PC-3 (cell line): Measurements from ENCODE around the gene PPIA. TPM values are rescaled to one million over a fixed set of nuclear protein-coding genes. Genes with fewer than 3 reads are reported as not detected.

Experiments
- ATAC-seq: fragments of 200-7000 bp; cut with Tn5 transposase; 2 replicates; pipeline ENCODE4 v1.9.1; 2020; ENCODE audit warnings: mild to moderate bottlenecking, moderate library complexity
- BruUV-seq: library from RNA; stranded (reverse); fragments of 400-500 nt; replicated peaks from 2 replicates; lab custom pipeline; 2021; lab: Mats Ljungman, UMichigan
- CTCF ChIA-PET: fragments of 300-600 bp; sonication (Branson Sonifier 250); formaldehyde crosslinking; loops from one replicate; lab custom pipeline; 2022; ENCODE audit warnings: antibody characterized with exemption; lab: Charles Lee
- POLR2A ChIA-PET: fragments of 300-600 bp; sonication (Branson Sonifier 250); formaldehyde crosslinking; loops from one replicate; lab custom pipeline; 2022; ENCODE audit warnings: antibody characterized with exemption; ENCODE audit not compliant: unreplicated experiment; lab: Charles Lee
- DNase-seq: peaks from one replicate; pipeline ENCODE4 v3.0.0-alpha.2; 2015
- H2AFZ ChIP-seq: fragments of 300-600 bp; sonication (generic); 2 replicates; pipeline ENCODE4 v1.6.0; 2016; ENCODE audit warnings: antibody characterized with exemption, low read length
- H3F3A ChIP-seq: fragments of 300-600 bp; sonication (generic); one replicate; pipeline ENCODE4 v1.6.0; 2017; ENCODE audit warnings: antibody characterized with exemption, low read length, control low read depth, mild to moderate bottlenecking; ENCODE audit not compliant: unreplicated experiment
- H3K27ac ChIP-seq: fragments of 300-600 bp; sonication (generic); 2 replicates; pipeline ENCODE4 v1.5.1; 2016; ENCODE audit warnings: mild to moderate bottlenecking, low read length
- H3K27me3 ChIP-seq: fragments of 300-600 bp; sonication (generic); 2 replicates; pipeline ENCODE4 v1.6.1; 2016; ENCODE audit warnings: low read length, mixed read lengths
- H3K36me3 ChIP-seq: fragments of 300-600 bp; sonication (generic); 2 replicates; pipeline ENCODE4 v1.6.1; 2016; ENCODE audit warnings: low read depth, mixed run types, low read length, mixed read lengths
- H3K4me1 ChIP-seq: fragments of 300-600 bp; sonication (generic); 2 replicates; pipeline ENCODE4 v1.5.1; 2016; ENCODE audit warnings: low read length; ENCODE audit not compliant: insufficient read depth
- H3K4me2 ChIP-seq: fragments of 300-600 bp; sonication (generic); 2 replicates; pipeline ENCODE4 v1.6.0; 2016; ENCODE audit warnings: low read length
- H3K4me3 ChIP-seq: fragments of 300-600 bp; sonication (generic); 2 replicates; pipeline ENCODE4 v1.5.1; 2016; ENCODE audit warnings: mild to moderate bottlenecking, low read length, mixed read lengths
- H3K79me2 ChIP-seq: fragments of 300-600 bp; sonication (generic); 2 replicates; pipeline ENCODE4 v1.6.1; 2017; ENCODE audit warnings: low read length, mixed read lengths
- H3K9ac ChIP-seq: fragments of 300-600 bp; sonication (generic); 2 replicates; pipeline ENCODE4 v1.6.0; 2016; ENCODE audit warnings: mild to moderate bottlenecking, low read length
- H3K9me2 ChIP-seq: fragments of 300-600 bp; sonication (generic); replicated peaks from 2 replicates; pipeline ENCODE4 v1.6.1; 2016; ENCODE audit warnings: mixed run types, low read length, mixed read lengths
- H3K9me3 ChIP-seq: fragments of 300-600 bp; sonication (generic); 2 replicates; pipeline ENCODE4 v1.6.1; 2016; ENCODE audit warnings: low read length, mixed read lengths
- H4K20me1 ChIP-seq: fragments of 300-600 bp; sonication (generic); 2 replicates; pipeline ENCODE4 v1.6.1; 2016; ENCODE audit warnings: low read length, mixed read lengths
- EZH2 ChIP-seq: fragments of 300-600 bp; sonication (generic); IDR thresholded peaks from one replicate; pipeline ENCODE4 v1.6.1; 2017; ENCODE audit warnings: antibody characterized with exemption, mild to moderate bottlenecking, low read length; ENCODE audit not compliant: unreplicated experiment
- EZH2phosphoT487 ChIP-seq: fragments of 300-600 bp; sonication (generic); IDR thresholded peaks from 2 replicates; pipeline ENCODE4 v1.6.1; 2018; ENCODE audit warnings: mild to moderate bottlenecking, antibody characterized with exemption, low read length, borderline replicate concordance
- intact Hi-C: fragments of 100-400 bp; cut with micrococcal nuclease; formaldehyde crosslinking; loops from 2 replicates; pipeline ENCODE4 v1.9.0; 2023
- total RNA-seq: library from RNA; depleted of rRNA; stranded (reverse); fragments of >200 nt; gene quantifications from 2 replicates; pipeline ENCODE4 v1.2.3, GENCODE V29; 2014
- TF ChIP-seq, protein P1 (sequence below): fragments of 300-600 bp; sonication (generic); conservative IDR thresholded peaks from 2 replicates; pipeline ENCODE4 v1.5.1; 2017; ENCODE audit warnings: antibody characterized with exemption, low read depth, mild to moderate bottlenecking, low read length

PPIA gene
- total RNA-seq, 1 experiment from 2014 or later: 4,136 TPM

DNA sequence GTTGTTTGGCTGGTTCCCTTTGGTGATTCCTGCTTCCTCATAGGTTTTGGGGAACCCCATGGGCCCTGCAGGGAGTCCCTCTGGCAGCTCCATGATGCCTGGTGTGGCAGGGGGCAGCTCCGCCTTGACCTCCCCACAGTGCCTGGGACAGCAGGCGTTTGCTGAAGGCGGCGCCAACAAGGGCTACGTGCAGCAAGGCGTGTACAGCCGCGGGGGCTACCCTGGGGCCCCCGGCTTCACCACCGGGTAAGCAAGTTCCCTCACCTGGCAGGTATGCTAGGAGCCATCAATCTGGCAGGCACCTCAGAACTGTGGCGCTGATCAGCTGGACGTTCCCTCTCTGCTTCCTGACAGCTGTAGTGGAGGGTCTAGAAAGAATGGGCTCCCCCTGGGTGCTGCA lies 39.6 kb upstream of the PPIA start:
- Histone ChIP-seq H3F3A (no peaks in the 10 kb centered on the region), H3K9me3 (no peaks in the 10 kb centered on the region), H3K27ac (no peak overlapping the region), H3K9me2 (no peaks in the 10 kb centered on the region), H3K4me3 (no peak overlapping the region), H4K20me1 (no peaks in the 10 kb centered on the region; the same call in 1 of the 2 replicates), H3K36me3 (peaks cover 4% of the 10 kb centered on the region; the same call in 1 of the 2 replicates), H3K4me2 (no peak overlapping the region), H3K4me1 (no peaks in the 10 kb centered on the region), H3K27me3 (no peaks in the 10 kb centered on the region), H2AFZ (no peak overlapping the region), H3K79me2 (peaks cover 40% of the 10 kb centered on the region), H3K9ac (no peak overlapping the region)
- ChIA-PET POLR2A (interaction anchor here (0.6 kb wide), 1 partner anchor 24 kb away, joined by 3 read pairs; no protein-coding TSS in a partner anchor), CTCF (no interaction called here)
- DNase-seq: no peak
- BruUV-seq: no TSS peak
- no peak for ATAC-seq
- intact Hi-C loops: no loop called here
- TF ChIP-seq EZH2 (no peak), EZH2phosphoT487 (no peak)
- TF ChIP-seq, protein P1, sequence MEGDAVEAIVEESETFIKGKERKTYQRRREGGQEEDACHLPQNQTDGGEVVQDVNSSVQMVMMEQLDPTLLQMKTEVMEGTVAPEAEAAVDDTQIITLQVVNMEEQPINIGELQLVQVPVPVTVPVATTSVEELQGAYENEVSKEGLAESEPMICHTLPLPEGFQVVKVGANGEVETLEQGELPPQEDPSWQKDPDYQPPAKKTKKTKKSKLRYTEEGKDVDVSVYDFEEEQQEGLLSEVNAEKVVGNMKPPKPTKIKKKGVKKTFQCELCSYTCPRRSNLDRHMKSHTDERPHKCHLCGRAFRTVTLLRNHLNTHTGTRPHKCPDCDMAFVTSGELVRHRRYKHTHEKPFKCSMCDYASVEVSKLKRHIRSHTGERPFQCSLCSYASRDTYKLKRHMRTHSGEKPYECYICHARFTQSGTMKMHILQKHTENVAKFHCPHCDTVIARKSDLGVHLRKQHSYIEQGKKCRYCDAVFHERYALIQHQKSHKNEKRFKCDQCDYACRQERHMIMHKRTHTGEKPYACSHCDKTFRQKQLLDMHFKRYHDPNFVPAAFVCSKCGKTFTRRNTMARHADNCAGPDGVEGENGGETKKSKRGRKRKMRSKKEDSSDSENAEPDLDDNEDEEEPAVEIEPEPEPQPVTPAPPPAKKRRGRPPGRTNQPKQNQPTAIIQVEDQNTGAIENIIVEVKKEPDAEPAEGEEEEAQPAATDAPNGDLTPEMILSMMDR: no peak

DNA sequence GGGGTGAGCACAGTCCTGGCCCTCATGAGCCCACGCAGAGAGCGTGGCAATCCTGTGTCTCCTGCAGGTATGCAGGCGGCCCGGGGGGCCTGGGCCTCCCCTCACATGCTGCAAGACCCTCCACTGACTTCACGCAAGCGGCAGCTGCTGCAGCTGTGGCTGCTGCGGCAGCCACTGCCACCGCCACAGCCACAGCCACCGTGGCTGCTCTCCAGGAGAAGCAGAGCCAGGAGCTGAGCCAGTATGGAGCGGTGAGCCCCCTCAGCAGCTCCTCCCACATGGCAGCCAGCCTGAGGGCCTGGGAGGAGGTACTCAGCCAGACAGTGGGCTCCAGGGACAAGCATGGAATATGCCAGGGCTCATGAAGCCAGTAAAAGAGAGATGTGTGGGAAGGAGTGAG lies 39.2 kb upstream of the PPIA start:
- no peak overlapping the region for H3K4me3 ChIP-seq

DNA sequence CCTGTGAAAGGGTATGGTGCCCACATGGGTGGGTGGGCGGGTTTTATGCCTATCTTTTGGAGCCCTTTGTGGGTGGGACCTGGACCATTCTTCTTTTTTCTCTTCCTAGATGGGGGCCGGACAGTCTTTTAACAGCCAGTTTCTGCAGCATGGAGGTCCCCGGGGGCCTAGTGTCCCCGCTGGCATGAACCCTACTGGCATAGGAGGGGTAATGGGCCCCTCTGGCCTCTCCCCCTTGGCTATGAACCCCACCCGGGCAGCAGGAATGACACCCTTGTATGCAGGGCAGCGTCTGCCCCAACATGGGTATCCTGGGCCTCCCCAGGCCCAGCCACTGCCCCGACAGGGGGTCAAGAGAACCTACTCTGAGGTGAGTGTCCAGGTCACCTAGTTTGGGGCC lies 38.7 kb upstream of the PPIA start:
- H3K36me3 ChIP-seq: peaks cover 8% of the 10 kb centered on the region; the same call in 1 of the 2 replicates
- H3F3A ChIP-seq: no peaks in the 10 kb centered on the region
- CTCF ChIA-PET: no interaction called here

More for the DNA sequence above, 39.2 kb upstream of the PPIA start:
- Histone ChIP-seq H3K4me1 (no peaks in the 10 kb centered on the region), H3F3A (no peaks in the 10 kb centered on the region), H3K36me3 (peaks cover 7% of the 10 kb centered on the region; the same call in 1 of the 2 replicates), H3K27me3 (no peaks in the 10 kb centered on the region), H3K9me3 (no peaks in the 10 kb centered on the region), H3K4me2 (no peak overlapping the region), H4K20me1 (no peaks in the 10 kb centered on the region; the same call in 1 of the 2 replicates), H3K79me2 (peaks cover 37% of the 10 kb centered on the region), H3K9me2 (no peaks in the 10 kb centered on the region), H3K27ac (no peak overlapping the region), H3K9ac (no peak overlapping the region), H2AFZ (no peak overlapping the region)
- intact Hi-C loops: no loop called here
- ATAC-seq (no peak), DNase-seq (no peak)
- TF ChIP-seq EZH2phosphoT487 (no peak), EZH2 (no peak)
- TF ChIP-seq, protein P1: no peak
- BruUV-seq: no TSS peak
- ChIA-PET CTCF (no interaction called here), POLR2A (interaction anchor here (0.6 kb wide), 1 partner anchor 25 kb away, joined by 3 read pairs; no protein-coding TSS in a partner anchor)

More for the DNA sequence above, 38.7 kb upstream of the PPIA start:
- Histone ChIP-seq H4K20me1 (no peaks in the 10 kb centered on the region), H3K27ac (no peak overlapping the region), H3K4me1 (no peaks in the 10 kb centered on the region), H3K79me2 (peaks cover 33% of the 10 kb centered on the region), H3K4me2 (no peak overlapping the region), H2AFZ (no peak overlapping the region), H3K9ac (no peak overlapping the region), H3K27me3 (no peaks in the 10 kb centered on the region), H3K4me3 (no peak overlapping the region), H3K9me3 (no peaks in the 10 kb centered on the region), H3K9me2 (no peaks in the 10 kb centered on the region)
- no peak for DNase-seq
- intact Hi-C loops: no loop called here
- ATAC-seq: no peak
- BruUV-seq: no TSS peak
- POLR2A ChIA-PET: no interaction called here
- TF ChIP-seq EZH2phosphoT487 (no peak), EZH2 (no peak)
